ENCODE results near the gene ZNF76. TPM values are rescaled to one million over a fixed set of nuclear protein-coding genes. Genes with fewer than 3 reads are reported as not detected.
"Not testable (repeated sequence)": the region's sequence is repeated elsewhere in the genome, so short reads cannot be mapped to it uniquely, and the experiment has no call there.

Gene ZNF76
- total RNA-seq, 1 donor from 2014 or later: 26.4 TPM

DNA sequence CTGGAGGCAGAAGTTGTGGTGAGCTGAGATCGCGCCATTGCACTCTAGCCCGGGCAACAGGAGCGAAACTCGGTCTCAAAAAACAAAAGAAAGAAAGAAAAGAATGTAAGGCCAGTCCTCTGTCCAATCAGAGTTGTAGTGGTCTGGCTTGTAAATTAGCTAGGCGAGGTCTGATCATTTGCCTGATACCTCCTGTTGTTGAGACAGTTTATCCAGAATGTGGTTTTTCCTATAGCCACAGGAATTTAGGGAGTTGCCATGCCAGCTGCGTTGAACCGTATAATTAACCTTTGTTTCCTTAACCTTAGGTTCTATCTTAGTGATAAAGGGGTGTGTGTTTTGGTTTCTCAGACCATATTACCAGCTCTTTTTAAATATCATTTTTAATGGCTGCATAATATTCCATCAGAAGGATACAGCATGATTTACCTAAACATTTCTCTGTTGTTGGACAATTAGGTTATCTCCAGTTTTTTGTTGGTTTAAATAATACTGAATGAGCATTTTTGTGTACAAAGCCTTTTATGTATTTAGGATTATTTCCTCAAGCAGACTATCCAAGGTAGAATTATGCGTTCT, 71.1 kb downstream of the ZNF76 start:
- H3K4me1 Mint-ChIP-seq (ENCODE audit: unreplicated experiment): peaks cover 5% of the 10 kb centered on the region
- H3K9me3 Mint-ChIP-seq (ENCODE audit: unreplicated experiment): no peaks in the 10 kb centered on the region
- H3K27ac Mint-ChIP-seq (ENCODE audit: unreplicated experiment): no peak overlapping the region
- H3K27me3 Mint-ChIP-seq (ENCODE audit: unreplicated experiment): peaks cover 2% of the 10 kb centered on the region
- H3K4me3 Mint-ChIP-seq (ENCODE audit: unreplicated experiment): no peak overlapping the region
- TF ChIP-seq, protein P1, sequence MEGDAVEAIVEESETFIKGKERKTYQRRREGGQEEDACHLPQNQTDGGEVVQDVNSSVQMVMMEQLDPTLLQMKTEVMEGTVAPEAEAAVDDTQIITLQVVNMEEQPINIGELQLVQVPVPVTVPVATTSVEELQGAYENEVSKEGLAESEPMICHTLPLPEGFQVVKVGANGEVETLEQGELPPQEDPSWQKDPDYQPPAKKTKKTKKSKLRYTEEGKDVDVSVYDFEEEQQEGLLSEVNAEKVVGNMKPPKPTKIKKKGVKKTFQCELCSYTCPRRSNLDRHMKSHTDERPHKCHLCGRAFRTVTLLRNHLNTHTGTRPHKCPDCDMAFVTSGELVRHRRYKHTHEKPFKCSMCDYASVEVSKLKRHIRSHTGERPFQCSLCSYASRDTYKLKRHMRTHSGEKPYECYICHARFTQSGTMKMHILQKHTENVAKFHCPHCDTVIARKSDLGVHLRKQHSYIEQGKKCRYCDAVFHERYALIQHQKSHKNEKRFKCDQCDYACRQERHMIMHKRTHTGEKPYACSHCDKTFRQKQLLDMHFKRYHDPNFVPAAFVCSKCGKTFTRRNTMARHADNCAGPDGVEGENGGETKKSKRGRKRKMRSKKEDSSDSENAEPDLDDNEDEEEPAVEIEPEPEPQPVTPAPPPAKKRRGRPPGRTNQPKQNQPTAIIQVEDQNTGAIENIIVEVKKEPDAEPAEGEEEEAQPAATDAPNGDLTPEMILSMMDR (IDR thresholded peaks at IDR 0.05; ENCODE audit: unreplicated experiment): no peak
- H3K36me3 Mint-ChIP-seq (ENCODE audit: low read depth, unreplicated experiment): peaks cover 3% of the 10 kb centered on the region
- DNase-seq (ENCODE audit: low spot score): no peak

DNA sequence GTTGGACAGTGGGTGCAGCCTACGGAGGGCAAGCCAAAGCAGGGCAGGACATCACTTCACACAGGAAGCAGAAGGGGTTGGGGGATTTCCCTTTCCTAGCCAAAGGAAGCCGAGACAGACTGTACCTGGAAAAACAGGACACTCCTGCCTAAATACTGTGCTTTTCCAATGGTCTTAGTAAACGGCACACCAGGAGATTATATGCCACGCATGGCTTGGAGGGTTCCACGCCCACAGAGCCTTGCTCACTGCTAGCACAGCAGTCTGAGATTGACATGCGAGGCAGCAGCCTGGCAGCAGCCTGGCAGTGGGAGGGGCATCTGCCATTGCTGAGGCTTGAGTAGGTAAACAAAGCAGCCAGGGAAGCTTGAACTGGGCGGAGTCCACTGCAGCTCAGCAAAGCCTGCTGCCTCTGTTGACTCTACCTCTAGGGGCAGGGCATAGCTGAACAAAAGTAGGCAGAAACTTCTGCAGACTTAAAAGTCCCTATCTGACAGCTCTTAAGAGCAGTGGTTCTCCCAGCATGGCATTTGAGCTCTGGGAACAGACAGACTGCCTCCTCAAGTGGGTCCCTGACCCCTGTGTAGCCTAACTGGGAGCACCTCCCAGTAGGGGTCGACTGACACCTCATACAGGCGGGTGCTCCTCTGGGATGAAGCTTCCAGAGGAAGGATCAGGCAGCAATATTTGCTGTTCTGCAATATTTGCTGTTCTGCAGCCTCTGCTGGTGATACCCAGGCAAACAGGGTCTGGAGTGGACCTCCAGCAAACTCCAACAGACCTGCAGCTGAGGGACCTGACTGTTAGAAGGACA, 72.7 kb downstream of the ZNF76 start:
- not testable (repeated sequence) for DNase-seq (ENCODE audit: low spot score); H3K9me3 Mint-ChIP-seq (ENCODE audit: unreplicated experiment); H3K27me3 Mint-ChIP-seq (ENCODE audit: unreplicated experiment); H3K4me1 Mint-ChIP-seq (ENCODE audit: unreplicated experiment); H3K27ac Mint-ChIP-seq (ENCODE audit: unreplicated experiment); H3K4me3 Mint-ChIP-seq (ENCODE audit: unreplicated experiment); H3K36me3 Mint-ChIP-seq (ENCODE audit: low read depth, unreplicated experiment)

DNA sequence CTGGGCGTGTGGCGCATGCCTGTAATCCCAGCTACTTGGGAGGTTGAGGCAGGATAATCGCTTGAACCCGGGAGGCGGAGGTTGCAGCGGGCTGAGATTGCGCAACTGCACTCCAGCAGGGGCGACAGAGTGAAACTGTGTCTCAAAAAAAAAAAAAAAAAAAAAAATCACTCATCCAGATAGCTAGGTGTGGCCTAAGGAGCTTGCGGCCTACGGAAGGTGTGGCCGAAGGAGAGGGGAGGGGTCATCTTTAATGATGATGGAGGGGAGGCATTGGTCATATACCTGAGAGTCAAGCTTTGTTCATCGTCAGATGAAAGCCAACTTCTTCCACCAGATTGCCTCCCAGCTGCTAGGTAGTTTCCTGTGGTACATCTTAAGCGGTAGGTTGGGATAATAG, 82.0 kb downstream of the ZNF76 start:
- no peak for DNase-seq (ENCODE audit: low spot score)
- Mint-ChIP-seq H3K27me3 (ENCODE audit: unreplicated experiment) (peaks cover 9% of the 10 kb centered on the region), H3K9me3 (ENCODE audit: unreplicated experiment) (no peaks in the 10 kb centered on the region), H3K4me3 (ENCODE audit: unreplicated experiment) (no peak overlapping the region), H3K4me1 (ENCODE audit: unreplicated experiment) (peaks cover 27% of the 10 kb centered on the region), H3K27ac (ENCODE audit: unreplicated experiment) (no peak overlapping the region), H3K36me3 (ENCODE audit: low read depth, unreplicated experiment) (peaks cover 8% of the 10 kb centered on the region)
- TF ChIP-seq, protein P1 (IDR thresholded peaks at IDR 0.05; ENCODE audit: unreplicated experiment): no peak

DNA sequence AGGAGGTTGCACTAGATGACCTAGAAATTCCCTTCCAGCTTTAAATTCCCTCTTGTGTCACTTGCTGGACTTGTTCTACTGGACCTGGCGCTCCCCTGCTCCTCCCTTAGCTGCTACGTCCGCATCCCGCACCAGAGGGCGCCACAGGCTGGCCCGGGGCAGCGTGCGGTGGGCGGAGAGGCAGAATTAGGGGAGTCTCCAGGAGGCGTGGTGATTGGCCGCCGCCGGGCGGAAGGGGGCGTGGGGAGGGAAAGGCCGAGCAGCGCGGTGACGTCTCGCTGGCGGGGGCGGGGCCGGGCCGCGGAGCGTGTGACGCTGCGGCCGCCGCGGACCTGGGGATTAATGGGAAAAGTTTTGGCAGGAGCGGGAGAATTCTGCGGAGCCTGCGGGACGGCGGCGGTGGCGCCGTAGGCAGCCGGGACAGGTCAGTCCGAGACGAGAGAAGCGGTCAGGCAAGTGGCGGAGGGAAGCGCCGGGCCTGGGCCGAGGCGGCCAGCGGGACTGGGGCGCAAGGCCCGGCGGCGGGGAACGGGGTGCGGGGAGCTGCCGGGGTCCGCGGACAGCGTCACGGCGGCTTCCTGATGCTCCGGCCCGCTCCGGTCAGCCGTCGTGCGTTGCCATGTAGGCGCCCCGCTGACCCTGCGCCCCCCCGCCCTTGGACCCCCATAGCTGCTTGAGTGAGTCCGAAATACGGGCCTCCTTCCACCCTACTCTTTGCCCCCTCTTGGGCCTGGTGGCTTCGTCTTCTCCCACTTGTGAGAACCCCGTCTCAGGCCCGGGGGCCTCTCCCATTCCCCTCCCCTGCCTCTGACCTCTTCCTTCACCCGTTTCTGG, 82.9 kb downstream of the ZNF76 start, which contains the start of gene PPARD:
TSS of gene PPARD (plus strand) at position 301 of the 834 bp plus-strand sequence. CDS start 68,530 bp downstream, outside the sequence.
- Mint-ChIP-seq H3K9me3 (ENCODE audit: unreplicated experiment) (no peaks in the 10 kb centered on the region), H3K36me3 (ENCODE audit: low read depth, unreplicated experiment) (peaks cover 8% of the 10 kb centered on the region), H3K27me3 (ENCODE audit: unreplicated experiment) (peaks cover 6% of the 10 kb centered on the region), H3K4me1 (ENCODE audit: unreplicated experiment) (peaks cover 29% of the 10 kb centered on the region), H3K4me3 (ENCODE audit: unreplicated experiment) (peak within 1 kb of the TSS; percentile 97), H3K27ac (ENCODE audit: unreplicated experiment) (peak within 1 kb of the TSS; percentile 78)
- TF ChIP-seq, protein P1 (IDR thresholded peaks at IDR 0.05; ENCODE audit: unreplicated experiment): peak; percentile 92
- peak; percentile 100 for DNase-seq (ENCODE audit: low spot score)

DNA sequence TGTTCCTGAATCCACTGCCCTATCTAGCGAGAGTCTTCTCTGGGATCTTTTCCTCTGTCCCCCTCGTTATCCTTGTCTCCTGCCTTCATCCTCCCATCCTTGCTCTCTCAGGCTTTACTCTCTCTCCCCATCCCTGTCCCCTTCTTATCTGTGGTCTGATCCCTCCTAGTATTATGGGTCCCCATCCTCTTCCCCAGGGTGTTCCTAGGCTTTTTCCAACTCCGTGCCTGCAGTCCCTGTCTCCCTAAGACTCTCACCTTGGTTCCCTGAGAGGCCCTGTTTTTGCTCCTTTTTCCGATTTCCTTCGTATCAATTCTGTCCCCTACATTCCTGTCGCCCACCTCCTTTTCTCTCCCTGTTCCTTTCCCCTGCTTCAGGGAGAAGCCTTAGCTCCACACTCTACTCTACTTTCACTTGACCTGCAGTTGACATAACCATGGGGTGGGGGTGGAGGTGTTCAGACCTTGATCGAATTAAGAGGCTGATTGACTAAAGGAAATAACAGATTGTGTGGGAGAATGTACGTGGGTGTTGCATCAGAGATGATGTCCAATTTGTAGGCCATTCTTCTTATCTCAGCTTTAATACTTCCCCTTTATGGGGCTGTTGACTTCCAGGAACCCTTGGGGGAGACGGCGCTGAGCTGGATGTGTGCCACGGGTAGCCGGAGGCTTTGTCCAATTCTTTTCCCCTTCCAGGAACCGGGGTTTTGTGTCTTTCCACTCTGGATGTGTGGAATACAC, 83.7 kb downstream of the ZNF76 start:
- Mint-ChIP-seq H3K27ac (ENCODE audit: unreplicated experiment) (peak overlapping the region; percentile 48), H3K9me3 (ENCODE audit: unreplicated experiment) (no peaks in the 10 kb centered on the region), H3K4me3 (ENCODE audit: unreplicated experiment) (peak overlapping the region; percentile 97), H3K36me3 (ENCODE audit: low read depth, unreplicated experiment) (peaks cover 11% of the 10 kb centered on the region), H3K27me3 (ENCODE audit: unreplicated experiment) (peaks cover 6% of the 10 kb centered on the region), H3K4me1 (ENCODE audit: unreplicated experiment) (peaks cover 32% of the 10 kb centered on the region)
- DNase-seq (ENCODE audit: low spot score): no peak
- TF ChIP-seq, protein P1 (IDR thresholded peaks at IDR 0.05; ENCODE audit: unreplicated experiment): no peak
